ENCODE data around the gene C4orf51.
"Not testable (repeated sequence)": the region's sequence is repeated elsewhere in the genome, so short reads cannot be mapped to it uniquely, and the experiment has no call there.

GRCh38 chr4:145640236-145640635 lies 39.7 kb upstream of the C4orf51 start:
- TF ChIP-seq TCF12 (IDR thresholded peaks at IDR 0.05); POLR2AphosphoS5 (IDR thresholded peaks at IDR 0.05; ENCODE audit: low read depth, low read length); REST (IDR thresholded peaks at IDR 0.05; ENCODE audit: low read depth, low read length); YY1 (IDR thresholded peaks at IDR 0.05; ENCODE audit: low read depth); EZH2phosphoT487 (IDR thresholded peaks at IDR 0.05; ENCODE audit: borderline replicate concordance, low read depth); TAF1 (IDR thresholded peaks at IDR 0.05; ENCODE audit: borderline replicate concordance, low read depth, low read length); CTCF (IDR thresholded peaks at IDR 0.05); EP300 (IDR thresholded peaks at IDR 0.05; ENCODE audit: borderline replicate concordance in 1 of 2, low read depth in 1 of 2, low read length in 1 of 2); RFX5 (IDR thresholded peaks at IDR 0.05; ENCODE audit: low read length); TEAD4 (IDR thresholded peaks at IDR 0.05; ENCODE audit: borderline replicate concordance, insufficient read depth); RCOR1 (IDR thresholded peaks at IDR 0.05; ENCODE audit: low read length): not testable (repeated sequence)
